ENCODE measurements around the gene TPI1. TPM values are rescaled to one million over a fixed set of nuclear protein-coding genes. Genes with fewer than 3 reads are reported as not detected.
"Not testable (repeated sequence)": the region's sequence is repeated elsewhere in the genome, so short reads cannot be mapped to it uniquely, and the experiment has no call there.

Gene TPI1
- total RNA-seq, 4 donors from 2014 or later, result 363 to 700 (median 468) TPM

DNA sequence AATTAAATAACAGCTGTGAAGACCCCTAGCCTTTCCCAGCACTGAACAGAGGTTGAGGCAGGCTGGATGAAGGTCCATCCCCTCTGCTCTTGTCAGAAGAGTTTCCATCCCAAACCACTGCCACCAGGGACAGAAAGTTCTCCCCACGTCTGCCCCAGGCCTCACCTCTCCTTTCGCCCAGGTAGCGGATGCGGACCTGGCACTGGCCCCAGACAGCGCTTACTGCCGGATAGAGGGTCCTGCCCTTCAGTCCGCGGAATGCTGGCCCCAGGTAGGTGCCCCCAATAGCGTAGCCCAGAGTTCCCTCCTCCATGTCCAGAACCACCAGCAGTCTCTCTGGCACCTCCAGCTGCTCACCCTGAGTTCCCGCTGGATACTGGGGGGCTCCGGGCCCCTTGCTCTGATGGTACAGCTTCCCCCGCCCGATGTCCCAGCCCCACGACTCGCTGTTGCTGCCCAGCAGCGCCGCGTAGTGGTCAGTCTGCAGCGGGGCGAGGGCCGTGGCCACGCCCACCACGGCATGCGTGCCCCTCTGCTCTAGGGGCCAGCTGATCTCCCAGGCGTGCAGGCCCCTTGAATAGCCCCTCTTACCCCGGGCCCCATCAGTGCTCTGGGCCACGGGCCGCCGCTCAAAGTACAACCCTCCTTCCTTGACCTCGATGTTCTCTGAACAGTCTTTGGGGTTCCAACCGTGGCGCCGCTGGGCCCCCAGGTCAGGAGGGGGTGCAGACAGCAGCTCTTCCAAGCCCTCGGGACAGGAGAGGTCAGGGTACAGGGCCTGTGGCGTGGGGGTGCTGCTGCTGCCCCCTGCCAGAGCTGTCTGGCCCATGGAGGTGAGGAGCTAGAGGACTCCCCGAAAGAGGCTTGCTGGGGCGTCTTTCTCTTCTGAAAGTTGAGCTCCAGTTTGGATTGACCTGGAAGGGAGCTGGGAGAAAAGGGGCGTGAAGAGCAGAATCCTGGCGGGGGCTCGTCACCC, 5.0 kb downstream of the TPI1 start:
- H3K36me3 ChIP-seq, result peaks cover 12 to 14% of the 10 kb centered on the region in 2 donors
- TF ChIP-seq, protein P1, sequence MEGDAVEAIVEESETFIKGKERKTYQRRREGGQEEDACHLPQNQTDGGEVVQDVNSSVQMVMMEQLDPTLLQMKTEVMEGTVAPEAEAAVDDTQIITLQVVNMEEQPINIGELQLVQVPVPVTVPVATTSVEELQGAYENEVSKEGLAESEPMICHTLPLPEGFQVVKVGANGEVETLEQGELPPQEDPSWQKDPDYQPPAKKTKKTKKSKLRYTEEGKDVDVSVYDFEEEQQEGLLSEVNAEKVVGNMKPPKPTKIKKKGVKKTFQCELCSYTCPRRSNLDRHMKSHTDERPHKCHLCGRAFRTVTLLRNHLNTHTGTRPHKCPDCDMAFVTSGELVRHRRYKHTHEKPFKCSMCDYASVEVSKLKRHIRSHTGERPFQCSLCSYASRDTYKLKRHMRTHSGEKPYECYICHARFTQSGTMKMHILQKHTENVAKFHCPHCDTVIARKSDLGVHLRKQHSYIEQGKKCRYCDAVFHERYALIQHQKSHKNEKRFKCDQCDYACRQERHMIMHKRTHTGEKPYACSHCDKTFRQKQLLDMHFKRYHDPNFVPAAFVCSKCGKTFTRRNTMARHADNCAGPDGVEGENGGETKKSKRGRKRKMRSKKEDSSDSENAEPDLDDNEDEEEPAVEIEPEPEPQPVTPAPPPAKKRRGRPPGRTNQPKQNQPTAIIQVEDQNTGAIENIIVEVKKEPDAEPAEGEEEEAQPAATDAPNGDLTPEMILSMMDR (IDR thresholded peaks at IDR 0.05), result peak; percentile 67 to 99 (median 88)
- TF ChIP-seq POLR2A (IDR thresholded peaks at IDR 0.05), result no peak
- H3K27ac ChIP-seq, result peak overlapping the region; percentile 31 to 87 (median 53)
- H3K4me3 ChIP-seq (replicated peaks in 1 of 3), result peak overlapping the region; percentile 45 to 81 (median 66)
- no peaks in the 10 kb centered on the region for H3K27me3 ChIP-seq
- intact Hi-C loops (cut with DNase I), result loop anchor here (5.0 kb wide), 2 partner anchors 40 to 95 kb away; partner anchors contain the start of gene ENO2
- peaks cover 22 to 38% of the 10 kb centered on the region in 2 donors for H3K4me1 ChIP-seq
- DNase-seq, result peak; percentile 84 to 89
- 0 to 2% methylated on average over 16 to 17 of the region's 40 CpGs for WGBS, 2 donors
- H3K9me3 ChIP-seq, result no peaks in the 10 kb centered on the region

DNA sequence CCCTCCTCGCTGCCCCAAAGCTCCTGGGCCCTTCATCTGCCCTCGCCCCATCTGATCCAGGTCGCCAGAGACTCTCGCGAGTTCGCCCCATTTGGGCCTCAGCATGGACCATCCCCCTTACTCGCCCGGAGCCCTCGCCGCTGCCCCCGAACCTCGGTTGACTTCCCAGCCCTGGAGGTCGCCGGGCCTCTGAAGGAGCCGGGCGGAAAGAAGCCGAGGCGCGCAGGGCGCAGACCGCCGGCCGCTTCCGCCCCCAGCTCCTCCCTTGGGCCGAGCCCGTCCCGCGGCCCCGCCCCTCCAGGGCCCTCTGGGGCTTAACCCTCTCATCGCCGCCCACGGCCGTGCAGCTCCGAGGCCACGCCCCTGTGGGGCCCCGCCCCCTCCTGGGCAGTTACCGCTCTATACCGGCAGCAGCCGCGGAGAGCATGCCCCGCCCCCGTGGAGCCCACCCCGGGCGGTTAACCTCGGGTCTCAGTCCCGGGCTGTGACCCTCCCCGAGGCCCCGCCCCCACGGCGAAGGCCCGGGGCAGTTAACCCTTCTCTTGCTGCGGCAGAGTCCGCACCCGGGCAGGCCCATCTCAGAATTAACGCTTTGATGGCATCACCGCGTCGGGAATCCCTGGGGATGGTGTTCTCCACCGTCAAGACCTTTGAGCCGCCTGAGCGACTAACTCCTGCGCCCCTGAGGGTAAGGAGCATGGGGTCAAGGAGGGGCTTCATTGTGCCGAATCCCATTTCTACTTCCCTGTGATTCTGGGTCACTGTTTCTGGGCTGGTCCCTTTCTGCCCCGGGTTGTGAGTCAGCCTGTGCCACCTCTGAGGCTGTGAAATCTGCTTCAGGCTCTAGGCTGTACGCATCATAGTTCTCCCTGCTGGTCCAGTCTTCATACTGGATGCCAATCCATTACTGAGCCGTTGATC, 6.0 kb downstream of the TPI1 start, which contains the start of gene SPSB2:
Gene SPSB2, minus strand, starts transcription at position 210 of the 921 bp plus-strand sequence. CDS start 402 bp downstream, outside the sequence.
- peak; percentile 22 to 86 for TF ChIP-seq POLR2A (IDR thresholded peaks at IDR 0.05)
- TF ChIP-seq, protein P1 (IDR thresholded peaks at IDR 0.05), result no peak
- 1 to 4% methylated on average over 7 to 19 of the region's 66 CpGs for WGBS, 2 donors
- DNase-seq, result peak; percentile 99
- H3K27me3 ChIP-seq, result no peaks in the 10 kb centered on the region
- H3K4me3 ChIP-seq (replicated peaks in 1 of 3), result peak within 1 kb of the TSS; percentile 55 to 81 (median 66)
- peaks cover 10 to 12% of the 10 kb centered on the region in 2 donors for H3K36me3 ChIP-seq
- H3K4me1 ChIP-seq, result peaks cover 19 to 36% of the 10 kb centered on the region in 2 donors
- no peaks in the 10 kb centered on the region for H3K9me3 ChIP-seq
- intact Hi-C loops (cut with DNase I), result loop anchor here (5.0 kb wide), 2 partner anchors 39 to 94 kb away; partner anchors contain the start of gene ENO2
- peak within 1 kb of the TSS; percentile 31 to 87 (median 53) for H3K27ac ChIP-seq

- Histone ChIP-seq H3K27ac (peak overlapping the region; percentile 31 to 87 (median 41)), H3K4me1 (peaks cover 13 to 30% of the 10 kb centered on the region in 2 donors), H3K36me3 (peaks cover 10 to 12% of the 10 kb centered on the region in 2 donors), H3K4me3 (replicated peaks in 1 of 3) (peak overlapping the region; percentile 55 to 81 (median 66))
- DNase-seq, H3K27me3 ChIP-seq, H3K9me3 ChIP-seq: not testable (repeated sequence)
- 49 to 60% methylated on average over 9 of the region's 9 CpGs for WGBS, 2 donors
- intact Hi-C loops (cut with DNase I), result loop anchor here (5.0 kb wide), 2 partner anchors 38 to 93 kb away; partner anchors contain the start of gene ENO2
Measured at GRCh38 chr12:6874015-6874368, 6.7 kb downstream of the TPI1 start.

DNA sequence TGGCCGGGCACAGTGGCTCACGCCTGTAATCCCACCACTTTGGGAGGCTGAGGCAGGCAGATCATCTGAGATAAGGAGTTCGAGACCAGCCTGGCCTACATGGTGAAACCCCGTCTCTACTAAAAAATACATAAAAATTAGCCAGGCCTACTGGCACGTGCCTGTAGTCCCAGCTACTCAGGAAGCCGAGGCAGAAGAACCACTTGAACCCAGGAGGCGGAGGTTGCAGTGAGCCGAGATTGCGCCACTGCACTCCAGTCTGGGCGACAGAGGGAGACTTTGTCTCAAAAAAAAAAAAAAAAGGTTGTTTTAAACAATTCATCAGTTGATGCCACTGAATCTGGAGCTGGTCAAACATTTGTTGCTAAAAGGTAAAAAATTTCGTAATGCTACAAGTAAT, 12.5 kb downstream of the TPI1 start:
- H3K36me3 ChIP-seq; H3K9me3 ChIP-seq; H3K4me3 ChIP-seq (replicated peaks in 1 of 3); H3K27ac ChIP-seq; H3K4me1 ChIP-seq; H3K27me3 ChIP-seq; intact Hi-C loops (cut with DNase I): not testable (repeated sequence)
- peak in 1 of 2 donors; percentile 32 for DNase-seq
- 73 to 76% methylated on average over 11 of the region's 11 CpGs for WGBS, 2 donors

- intact Hi-C loops (cut with DNase I), result no loop called here
- Histone ChIP-seq H3K4me3 (replicated peaks in 1 of 3) (no peak overlapping the region), H3K4me1 (peaks cover 0 to 7% of the 10 kb centered on the region in 2 donors), H3K36me3 (peaks cover 0 to 10% of the 10 kb centered on the region in 2 donors), H3K27ac (no peak overlapping the region), H3K9me3 (no peaks in the 10 kb centered on the region), H3K27me3 (no peaks in the 10 kb centered on the region)
- WGBS, 2 donors, result 95 to 98% methylated on average over 5 of the region's 5 CpGs
- TF ChIP-seq, protein P1 (IDR thresholded peaks at IDR 0.05), result no peak
- TF ChIP-seq POLR2A (IDR thresholded peaks at IDR 0.05), result no peak
- DNase-seq, result no peak
Measured at GRCh38 chr12:6883252-6883651, 15.9 kb downstream of the TPI1 start.

All from thyroid gland (tissue), 4 donors.